Ramos (cell line): ENCODE measurements around the gene ASF1B.

Experiments
- in situ Hi-C: fragments of 300-500 bp; cut with MboI; formaldehyde crosslinking; loops from one replicate; pipeline ENCODE4 v1.14.3; 2022; ENCODE audit warnings: low sequenced_read_pairs; ENCODE audit not compliant: unreplicated experiment

Gene ASF1B

DNA sequence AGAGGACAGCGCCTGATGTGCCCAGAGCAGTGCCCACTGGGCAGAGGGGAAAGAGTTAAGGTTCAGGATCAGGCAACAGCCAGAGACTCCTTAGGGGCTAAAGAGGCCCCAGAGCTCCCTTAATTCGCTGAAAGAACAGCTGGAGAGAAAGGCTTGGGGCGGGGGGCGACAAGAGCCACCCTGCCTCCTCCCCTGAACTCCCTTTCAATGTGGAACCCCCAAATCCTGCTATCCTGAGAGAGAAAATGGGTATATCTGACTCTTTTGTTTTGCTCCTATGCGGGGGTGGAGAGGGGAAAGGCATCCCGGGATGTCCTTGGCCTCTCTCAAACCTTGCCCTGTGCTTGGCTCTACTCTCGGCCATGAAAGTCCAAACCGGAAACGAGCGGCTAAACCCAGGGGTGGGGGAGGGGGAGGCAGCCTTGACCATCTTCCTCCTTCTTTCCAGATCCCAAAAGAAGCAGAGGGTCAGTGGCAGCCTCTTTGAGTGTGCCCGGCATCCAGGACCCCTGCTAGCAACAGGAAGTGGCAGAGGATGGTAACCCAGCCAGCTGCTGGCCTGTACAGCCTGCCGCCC, 23.5 kb downstream of the ASF1B start:
- in situ Hi-C loops, result no loop called here

DNA sequence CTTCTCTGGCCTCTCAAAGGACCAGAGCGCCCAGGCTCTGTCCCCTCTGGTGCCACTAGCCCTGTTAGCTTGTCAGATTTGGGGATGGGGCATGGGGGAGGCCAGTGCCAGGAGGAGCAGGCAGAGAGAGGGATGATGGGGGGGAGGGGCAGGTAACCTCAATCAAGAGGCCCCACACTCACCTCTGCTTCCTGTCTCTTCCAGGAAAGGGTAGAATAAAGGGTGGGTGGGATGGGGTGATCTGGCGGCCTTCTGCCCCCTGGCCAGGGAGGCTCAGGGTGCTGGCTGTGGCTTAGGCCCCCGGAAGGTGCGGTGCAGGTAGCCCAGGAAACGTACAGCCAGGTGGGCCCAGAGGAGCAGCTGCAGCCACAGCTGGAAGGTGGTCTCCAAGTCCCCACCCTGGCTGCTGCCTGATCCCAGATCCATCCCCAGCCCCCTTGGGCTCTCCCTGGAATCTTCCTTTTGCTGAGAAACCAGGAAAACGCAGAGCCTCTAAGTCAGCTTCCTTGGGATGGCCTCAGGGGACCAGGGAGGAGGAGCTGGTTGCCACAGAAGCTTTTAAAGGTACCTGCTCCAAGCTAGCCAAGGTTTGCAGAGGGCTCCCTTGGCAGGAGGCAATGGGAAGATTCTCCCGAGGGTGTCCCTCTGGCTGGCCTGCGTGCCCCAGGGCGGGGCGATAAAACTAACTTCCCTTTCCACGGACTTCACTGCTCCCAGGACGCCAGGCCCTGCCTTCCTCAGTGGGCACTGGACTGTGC, 24.2 kb downstream of the ASF1B start:
- in situ Hi-C loops, result no loop called here

- in situ Hi-C loops, result no loop called here
Observed at GRCh38 chr19:14111486-14111885, 24.9 kb downstream of the ASF1B start.

GRCh38 chr19:14110650-14111049, 25.7 kb downstream of the ASF1B start:
- in situ Hi-C loops, result no loop called here

DNA sequence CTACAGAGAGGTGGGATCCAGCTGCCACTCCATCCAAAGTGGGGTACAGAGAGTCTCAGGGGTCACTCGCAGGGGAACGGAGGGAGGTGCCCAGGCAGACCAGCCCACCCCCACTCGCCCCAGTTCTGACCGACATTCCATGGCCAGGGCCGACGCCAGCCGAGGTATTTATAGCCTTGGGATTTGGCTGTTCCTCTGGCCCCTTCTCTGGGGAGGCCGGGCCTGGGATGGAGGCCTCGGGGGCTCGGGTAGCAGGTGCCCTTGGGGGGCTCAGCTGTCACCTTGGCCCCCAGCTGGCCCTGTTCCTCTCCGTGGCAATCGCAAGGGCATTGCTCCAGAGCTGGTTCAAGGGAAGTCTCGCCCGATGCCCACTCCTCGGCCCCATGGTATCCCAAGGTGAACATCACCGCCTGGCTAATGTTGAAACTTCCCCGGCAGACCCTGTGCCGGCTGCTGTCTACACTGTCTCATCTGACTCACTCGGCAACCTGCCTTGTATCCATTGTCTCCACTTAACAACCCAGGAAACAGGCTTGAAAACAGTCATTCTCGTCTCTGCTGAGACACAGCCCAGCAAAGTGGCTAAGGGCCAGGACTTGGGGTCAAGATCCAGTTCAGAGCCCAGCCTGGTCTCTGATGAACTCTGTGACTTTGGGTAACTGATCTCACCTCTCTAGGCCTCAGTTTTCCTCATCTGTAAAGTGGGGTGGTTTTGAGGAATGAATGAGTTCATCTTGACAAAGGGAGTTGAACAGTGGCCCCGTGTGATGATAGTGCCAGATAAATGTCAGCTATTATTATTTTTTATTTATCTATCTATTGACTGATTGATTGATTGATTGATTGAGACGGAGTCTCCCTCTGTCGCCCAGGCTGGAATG, 28.6 kb downstream of the ASF1B start:
- in situ Hi-C loops, result no loop called here

DNA sequence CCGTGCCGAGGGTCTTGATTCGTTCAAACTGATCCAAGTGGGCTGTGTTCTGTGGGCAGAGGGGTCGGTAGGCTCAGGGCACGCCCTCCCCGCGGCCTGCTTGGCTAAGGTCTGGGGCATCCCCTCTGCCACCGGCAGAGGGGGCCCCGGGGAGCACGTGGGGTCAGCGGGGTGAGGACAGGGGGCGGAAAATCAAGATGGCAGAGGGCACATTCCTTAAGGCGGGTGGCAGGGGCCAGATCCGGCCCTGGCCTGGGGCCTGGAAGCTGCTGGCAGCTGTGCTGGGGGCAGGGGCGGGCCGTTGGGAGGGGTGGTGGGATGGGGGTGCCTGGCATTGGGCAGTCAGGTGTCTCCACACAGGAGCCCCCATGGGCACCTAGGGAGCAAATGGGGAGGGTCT, 29.5 kb downstream of the ASF1B start:
- in situ Hi-C loops, result no loop called here

- in situ Hi-C loops, result no loop called here
Observed at GRCh38 chr19:14105680-14106079, 30.7 kb downstream of the ASF1B start.

DNA sequence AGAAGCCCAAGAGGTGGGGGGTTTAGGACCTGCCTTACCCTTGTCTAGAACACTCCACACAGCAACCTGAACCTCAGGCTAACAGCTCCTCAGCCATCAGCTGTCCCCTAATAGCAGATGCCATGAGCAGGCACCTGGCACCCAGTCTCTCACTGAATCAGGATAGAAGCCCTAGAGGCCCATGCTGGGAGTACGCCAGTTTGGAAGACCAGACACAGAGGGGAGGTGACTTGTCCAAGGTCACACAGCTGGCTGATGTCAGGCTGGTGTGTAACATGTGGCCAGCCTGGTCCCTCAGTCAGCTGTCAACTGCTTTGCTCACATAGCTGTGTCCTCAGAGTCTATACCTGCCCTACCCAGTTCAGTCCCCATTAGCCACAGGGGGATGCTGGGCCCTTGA, 33.1 kb downstream of the ASF1B start:
- in situ Hi-C loops, result no loop called here

DNA sequence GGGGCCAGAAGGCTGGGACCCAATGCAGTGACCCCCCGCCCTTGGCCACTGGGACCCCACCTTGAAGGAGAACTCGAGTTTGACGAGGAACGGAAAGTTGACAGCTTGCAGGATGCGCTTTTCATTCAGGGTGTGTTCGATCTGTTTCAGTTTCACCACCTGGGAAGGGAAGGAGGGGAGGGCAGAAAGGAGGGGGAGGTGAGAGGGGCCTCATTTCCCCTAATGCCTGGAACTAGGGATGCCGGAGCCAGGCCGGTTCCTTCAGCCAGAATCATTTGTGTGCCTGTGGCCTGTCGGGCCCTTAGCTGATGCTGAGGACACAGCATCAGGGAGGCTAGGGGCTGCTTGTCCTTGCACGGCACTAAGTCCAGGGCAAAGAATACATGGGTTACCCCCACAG, 33.6 kb downstream of the ASF1B start:
- in situ Hi-C loops, result no loop called here

- in situ Hi-C loops, result no loop called here
Observed at GRCh38 chr19:14102102-14102696, 34.2 kb downstream of the ASF1B start.

DNA sequence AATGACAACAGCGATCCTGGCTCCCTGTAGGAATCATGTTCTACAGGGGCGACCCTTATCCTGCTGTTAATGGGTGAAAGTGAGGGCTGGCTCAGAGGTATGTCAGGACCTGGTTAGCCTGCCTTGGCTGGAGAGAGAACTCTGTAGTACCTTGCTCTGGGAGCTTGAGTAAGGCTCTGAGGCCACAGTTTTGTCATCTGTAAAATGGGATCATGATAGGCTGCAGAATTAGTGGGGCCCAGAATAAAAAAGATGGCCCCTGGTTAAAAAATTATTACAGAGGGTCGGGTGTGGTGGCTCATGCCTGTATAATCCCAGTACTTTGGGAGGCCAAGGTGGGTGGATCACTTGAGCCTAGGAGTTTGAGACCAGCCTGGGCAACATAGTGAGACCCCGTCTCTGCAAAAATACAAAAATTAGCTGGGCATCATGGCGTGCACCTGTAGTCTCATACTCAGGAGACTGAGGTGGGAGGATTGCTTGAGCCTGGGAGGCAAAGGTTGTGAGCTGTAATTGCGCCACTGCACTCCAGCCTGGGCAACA, 35.3 kb downstream of the ASF1B start:
- in situ Hi-C loops, result no loop called here

- in situ Hi-C loops, result no loop called here
Observed at GRCh38 chr19:14097532-14098151, 38.7 kb downstream of the ASF1B start.

DNA sequence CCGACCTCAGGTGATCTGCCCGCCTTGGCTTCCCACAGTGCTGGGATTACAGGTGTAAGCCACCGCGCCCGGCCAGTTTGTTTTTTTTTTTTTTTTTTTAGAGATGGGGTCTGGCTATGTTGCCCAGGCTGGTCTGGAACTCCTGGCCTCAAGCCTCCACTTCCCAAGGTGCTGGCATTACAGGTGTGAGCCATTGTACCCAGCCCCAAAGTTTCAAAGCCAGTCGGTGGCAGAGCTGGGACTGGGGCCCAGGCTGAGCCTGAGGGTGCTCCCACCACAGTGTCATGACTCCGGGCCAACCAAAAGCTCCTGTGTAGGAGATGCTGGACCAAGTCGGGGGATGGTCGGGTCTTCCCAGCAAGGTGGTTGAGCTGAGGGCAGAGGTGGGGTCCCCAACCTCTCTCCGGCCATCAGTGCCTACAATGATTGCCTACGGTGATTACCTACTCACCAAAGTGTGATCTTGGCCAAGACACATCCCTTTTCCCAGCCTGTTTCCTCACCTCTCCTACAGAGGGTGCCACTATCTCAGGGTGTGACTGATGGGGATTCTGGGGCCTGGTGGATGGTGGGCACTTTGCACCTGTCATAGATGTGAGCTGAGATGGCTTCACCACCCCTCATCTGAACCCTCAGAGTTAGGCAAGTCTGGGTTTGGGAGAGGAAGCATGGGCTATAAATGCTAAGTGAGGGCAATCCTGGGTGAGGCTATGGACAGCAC, 40.0 kb downstream of the ASF1B start:
- in situ Hi-C loops, result no loop called here

GRCh38 chr19:14094854-14095253, 41.5 kb downstream of the ASF1B start:
- in situ Hi-C loops, result no loop called here

- in situ Hi-C loops, result no loop called here
Observed at GRCh38 chr19:14093117-14093823, 43.1 kb downstream of the ASF1B start.

GRCh38 chr19:14091813-14092462, 44.5 kb downstream of the ASF1B start:
- in situ Hi-C loops, result no loop called here

GRCh38 chr19:14091081-14091812, 45.1 kb downstream of the ASF1B start:
- in situ Hi-C loops, result no loop called here
